GM18505 (cell line): ENCODE data around the gene CFAP61.
A peak's percentile ranks its signal among the peaks of the same experiment; 100 is the strongest.
"Not testable (repeated sequence)": the region's sequence is repeated elsewhere in the genome, so short reads cannot be mapped to it uniquely, and the experiment has no call there.

Experiments
- ATAC-seq: cut with Tn5 transposase; IDR thresholded peaks from one replicate; pipeline ENCODE4 v1.9.1; 2021; ENCODE audit not compliant: unreplicated experiment
- POLR2A ChIP-seq: IDR thresholded peaks from 4 replicates; pipeline ENCODE4 v1.6.1; 2011; ENCODE audit warnings: borderline replicate concordance; ENCODE audit not compliant: insufficient read depth, insufficient read length; ENCODE audit errors: extremely low read depth

The CFAP61 gene, protein sequence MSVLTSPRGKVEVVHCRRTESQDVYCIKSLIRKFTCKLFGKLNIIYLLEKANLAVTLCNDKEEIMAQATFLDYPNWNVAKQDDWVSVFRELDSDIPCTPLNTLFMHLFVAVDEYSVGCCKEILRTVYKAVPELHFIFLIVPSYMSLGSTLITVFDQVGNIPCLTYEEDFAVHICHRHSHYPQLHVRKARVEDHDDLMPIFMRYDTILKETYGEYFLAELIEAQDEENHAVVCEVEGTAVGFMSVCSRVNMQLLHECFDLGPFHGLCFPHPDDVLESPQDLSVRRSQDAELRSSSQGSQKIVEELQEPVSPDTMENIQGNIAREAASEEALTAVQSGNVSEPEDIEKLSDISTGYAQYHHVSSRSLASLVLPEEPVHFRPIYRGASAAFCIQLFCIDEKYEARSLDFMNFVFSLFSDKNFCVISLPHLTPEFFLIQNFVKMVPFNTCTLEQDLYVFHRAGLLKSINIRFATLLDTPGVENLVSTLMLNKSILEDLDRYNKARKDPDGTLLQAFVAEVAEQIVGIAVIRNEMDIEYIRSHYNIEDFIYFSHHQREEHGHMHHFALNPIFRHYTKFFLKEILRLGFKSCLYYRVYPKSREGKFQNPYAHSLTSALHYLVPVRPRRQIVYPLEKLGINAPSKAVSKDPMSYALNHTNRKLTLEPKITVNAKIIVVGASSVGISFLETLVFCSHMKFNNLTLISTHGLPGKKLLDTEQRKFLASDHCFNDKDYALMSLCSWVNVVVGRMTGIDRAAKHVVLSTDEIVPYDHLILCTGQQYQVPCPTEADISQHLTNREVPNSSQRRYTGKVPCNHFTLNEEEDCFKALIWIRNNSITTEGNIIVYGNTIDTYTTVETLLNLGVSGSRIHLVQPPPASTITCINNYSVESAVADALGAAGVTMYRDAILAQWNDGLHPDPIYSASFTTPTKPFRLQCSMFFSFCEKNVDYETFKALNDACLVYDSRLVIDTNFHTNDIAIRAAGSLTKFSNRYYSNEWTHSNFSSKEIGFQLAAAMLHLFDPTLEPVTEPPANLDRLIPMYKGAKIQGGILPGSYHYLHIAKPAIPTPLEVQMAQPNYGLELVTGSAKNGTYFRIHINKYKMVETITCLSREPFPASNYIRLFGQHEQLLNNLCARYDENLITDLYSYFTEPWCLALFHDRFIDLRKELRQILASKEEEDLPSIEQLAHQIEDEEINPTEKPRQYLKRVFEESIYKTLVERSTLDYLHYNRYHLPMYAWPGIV

DNA sequence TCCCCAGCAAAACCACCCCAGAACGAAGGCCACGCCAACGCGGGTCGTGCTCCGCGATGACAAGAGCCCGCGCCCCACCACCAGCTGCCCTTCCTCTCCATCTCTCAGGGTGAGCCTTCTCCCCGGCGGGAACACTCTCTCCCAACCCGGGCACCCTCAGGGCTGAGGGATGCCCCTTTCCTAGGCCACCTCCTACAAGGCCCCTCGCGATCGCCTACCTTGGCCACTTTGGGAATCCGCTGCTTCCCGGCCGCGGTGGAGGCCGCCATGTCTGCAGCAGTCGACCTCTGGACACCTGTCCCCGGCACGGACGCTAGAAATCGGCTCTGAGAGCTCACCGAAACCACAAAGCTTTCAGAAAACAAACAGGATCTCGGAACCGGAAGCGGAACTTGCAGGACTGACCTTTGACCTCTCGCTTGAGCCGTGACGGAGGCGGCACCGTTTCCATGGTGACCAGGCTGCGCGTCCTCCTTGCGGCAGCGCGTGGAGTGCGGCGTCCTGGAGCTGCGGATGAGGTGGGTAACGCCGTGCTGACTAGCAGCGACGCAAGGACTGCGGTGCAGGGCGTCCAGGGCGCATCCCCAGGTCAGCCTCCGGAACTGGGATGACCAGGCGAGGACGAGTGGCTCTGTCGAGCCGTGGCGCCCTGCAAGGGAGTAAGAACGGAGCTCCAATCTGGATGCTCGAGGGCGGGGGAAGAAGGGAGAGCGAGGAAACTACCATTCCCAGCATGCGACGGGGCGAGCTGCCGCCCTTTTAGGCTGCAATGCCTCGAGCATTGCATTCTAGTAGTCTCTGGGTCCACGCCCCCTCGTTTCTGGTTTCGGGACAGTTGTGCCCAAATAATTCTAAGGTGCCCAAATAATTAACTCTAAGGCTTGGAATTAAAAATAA is at the start of gene CFAP61, which contains the start of gene CRNKL1:
TSS of gene CFAP61 (plus strand) at position 459 of the 897 bp plus-strand sequence. CDS start 4,122 bp downstream, outside the sequence.
TSS of gene CRNKL1 (minus strand) at position 393 of the 897 bp plus-strand sequence. CDS start at position 269, 124 bp downstream.
- TF ChIP-seq POLR2A = peak; percentile 83
- peak; percentile 95 for ATAC-seq

- no peak for ATAC-seq
- TF ChIP-seq POLR2A = no peak
Observed at GRCh38 chr20:20003031-20003954, 49.0 kb upstream of the CFAP61 start.

- ATAC-seq = not testable (repeated sequence)
Observed at GRCh38 chr20:20003955-20004322, 48.4 kb upstream of the CFAP61 start.

- no peak for ATAC-seq
- TF ChIP-seq POLR2A = no peak
Observed at GRCh38 chr20:20005342-20005741, 47.0 kb upstream of the CFAP61 start.

DNA sequence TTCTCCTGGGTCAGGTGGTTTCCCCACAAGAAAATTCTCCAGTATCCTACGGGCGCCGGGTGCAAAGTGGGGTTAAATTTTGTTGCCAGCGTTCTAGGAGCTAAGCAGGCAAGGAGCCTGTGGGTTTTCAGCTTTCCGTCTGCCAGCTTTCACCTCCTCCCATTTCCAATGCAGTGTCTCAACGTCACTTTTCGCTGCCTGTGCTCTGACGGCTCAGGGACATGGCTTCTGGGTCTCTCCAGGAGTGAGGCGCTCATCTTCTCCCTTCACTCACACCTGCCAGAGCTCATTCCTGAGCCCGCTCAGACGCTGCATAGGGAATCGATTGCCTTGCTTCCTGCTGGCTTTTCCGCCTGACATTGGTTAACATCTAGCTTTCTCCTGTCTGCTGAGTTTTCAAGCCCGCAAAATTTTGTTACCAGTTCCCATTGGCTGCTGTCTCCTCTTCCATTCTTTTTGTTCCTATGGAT is 42.5 kb upstream of the CFAP61 start:
- no peak for ATAC-seq
- TF ChIP-seq POLR2A = no peak

DNA sequence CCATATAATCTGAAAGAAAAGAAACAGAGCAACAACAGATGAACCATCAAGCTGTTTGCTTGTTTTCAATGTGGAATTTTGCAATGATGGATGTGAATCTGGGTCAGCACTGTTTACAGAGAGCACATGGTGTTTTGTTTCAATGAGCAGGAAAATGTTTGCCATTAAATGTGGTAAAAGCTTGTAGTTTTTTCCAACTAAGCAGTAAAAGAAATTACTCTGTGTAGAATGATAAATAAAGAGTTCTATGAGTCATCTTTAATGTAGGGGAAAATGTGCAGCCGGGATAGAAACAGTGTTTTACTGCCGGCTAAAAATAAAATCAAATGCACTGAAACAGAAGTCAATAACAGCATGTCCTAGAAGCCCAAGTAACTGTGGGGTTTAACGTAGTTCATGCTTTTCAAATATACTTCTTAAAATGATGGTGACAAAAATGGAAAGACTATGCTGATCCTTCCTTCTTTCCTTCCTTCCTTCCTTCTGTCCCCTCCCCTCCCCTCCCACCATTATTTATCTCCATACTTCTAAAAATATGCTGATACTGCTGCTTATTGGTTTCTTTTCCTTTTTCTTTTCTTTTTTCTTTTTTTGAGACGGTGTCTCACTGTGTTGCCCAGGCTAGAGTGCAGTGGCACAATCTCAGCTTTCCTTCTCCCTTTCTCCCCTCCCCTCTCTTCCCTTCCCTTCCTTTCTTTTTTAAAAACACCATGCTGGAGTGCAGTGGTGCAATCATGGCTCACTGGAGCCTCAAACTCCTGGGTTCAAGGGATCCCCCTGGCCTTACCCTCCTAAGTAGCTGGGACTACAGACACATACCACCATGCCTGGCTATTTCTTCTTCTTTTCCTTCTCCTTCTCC is 41.5 kb upstream of the CFAP61 start:
- no peak for TF ChIP-seq POLR2A
- ATAC-seq = no peak

- ATAC-seq = no peak
- no peak for TF ChIP-seq POLR2A
Observed at GRCh38 chr20:20012541-20012940, 39.8 kb upstream of the CFAP61 start.

- no peak for TF ChIP-seq POLR2A
- ATAC-seq = no peak
Observed at GRCh38 chr20:20014659-20015058, 37.7 kb upstream of the CFAP61 start.

DNA sequence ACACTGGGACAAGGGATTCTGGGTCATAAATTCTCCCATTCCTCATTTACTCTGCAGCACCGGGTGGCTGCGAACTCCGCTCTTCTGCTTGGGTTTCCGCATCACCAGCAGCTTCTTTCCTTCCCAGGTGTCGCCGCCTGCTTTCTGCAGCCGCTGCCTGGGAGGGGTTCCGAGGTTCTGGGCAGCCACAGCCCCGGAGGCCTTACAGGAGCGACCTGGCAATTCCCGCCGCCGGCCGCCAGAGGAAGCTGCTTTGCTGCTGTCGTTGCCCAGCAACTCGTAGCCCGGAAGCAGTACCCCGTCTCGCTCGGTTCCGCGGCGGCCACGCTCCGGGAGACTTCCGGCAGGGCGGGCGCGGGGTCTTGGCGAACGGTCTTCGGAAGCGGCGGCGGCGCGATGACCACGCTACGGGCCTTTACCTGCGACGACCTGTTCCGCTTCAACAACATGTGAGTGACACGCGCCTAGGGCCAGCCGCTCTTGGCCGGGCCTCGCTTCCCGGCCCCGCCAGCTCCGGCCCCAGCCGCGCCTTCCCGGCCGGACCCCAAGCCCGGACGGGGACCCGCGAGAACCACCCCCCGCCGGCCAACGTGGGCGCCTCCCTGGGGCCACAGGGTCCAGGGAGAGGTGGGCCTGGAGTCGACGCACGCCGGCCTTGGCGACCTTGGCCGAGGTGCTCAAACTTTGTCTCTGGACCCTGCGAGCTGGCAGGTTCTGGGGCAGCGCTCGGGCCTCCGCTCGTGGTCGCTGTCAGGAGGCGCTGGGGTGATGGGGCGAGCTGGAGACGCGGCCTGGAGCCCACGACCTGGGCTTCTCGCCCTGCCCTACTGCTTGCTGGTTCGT is 35.1 kb upstream of the CFAP61 start, which contains the start of gene NAA20:
TSS of gene NAA20 (plus strand) at position 362 of the 843 bp plus-strand sequence. CDS start at position 397, 35 bp downstream.
- TF ChIP-seq POLR2A = peak; percentile 55
- ATAC-seq = peak; percentile 98

DNA sequence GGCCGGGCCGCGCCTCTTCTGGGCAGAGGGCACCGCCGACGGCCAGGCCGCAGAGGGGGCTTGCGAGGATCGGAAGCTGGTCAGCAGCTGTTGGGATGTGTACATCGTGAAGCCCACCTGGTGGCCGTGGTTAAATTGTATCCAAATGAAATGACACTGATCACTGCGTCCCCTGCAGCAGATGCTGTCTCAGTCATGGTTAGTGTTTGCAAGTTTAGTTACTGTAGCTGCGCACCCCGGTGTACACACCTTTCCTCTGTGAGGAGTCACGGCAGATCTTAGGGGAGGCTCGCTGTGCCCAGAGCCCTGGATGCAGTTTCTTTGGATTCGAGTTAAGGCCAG is 34.5 kb upstream of the CFAP61 start:
- TF ChIP-seq POLR2A = no peak
- ATAC-seq = no peak

DNA sequence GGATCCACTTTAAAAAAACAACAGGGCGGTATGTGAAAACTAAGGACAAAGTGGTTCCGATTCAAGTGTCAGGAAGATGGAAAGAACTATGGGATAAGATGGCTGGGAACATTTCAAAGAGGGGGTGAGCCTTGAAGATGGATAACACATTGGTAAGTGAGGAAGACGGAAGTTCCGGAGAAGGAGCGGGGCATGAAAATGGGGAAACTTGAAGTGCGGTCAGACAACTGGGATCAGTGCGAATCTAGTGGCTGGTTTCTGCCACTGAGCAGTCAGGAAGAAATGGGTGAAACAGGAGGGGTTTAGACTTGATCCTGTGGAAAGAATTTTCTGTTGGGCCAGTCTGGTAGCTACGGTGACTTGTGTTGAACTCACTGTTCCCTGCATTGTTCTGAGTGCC is 34.0 kb upstream of the CFAP61 start:
- no peak for ATAC-seq
- no peak for TF ChIP-seq POLR2A
